ENCODE results near the gene ABHD11.

GRCh38 chr7:73708961-73709549 lies 29.5 kb downstream of the ABHD11 start:
- TF ChIP-seq CTCF (IDR thresholded peaks at IDR 0.05) (no peak), POLR2A (IDR thresholded peaks at IDR 0.05) (no peak)

Measured in uterus (tissue), 2 donors.